PC-3 (cell line): ENCODE data around the gene COL8A2. TPM values are rescaled to one million over a fixed set of nuclear protein-coding genes. Genes with fewer than 3 reads are reported as not detected.

Source experiments
- ATAC-seq: fragments of 200-7000 bp; cut with Tn5 transposase; 2 replicates; pipeline ENCODE4 v1.9.1; 2020; ENCODE audit warnings: mild to moderate bottlenecking, moderate library complexity
- BruUV-seq: library from RNA; stranded (reverse); fragments of 400-500 nt; replicated peaks from 2 replicates; lab custom pipeline; 2021; lab: Mats Ljungman, UMichigan
- CTCF ChIA-PET: fragments of 300-600 bp; sonication (Branson Sonifier 250); formaldehyde crosslinking; loops from one replicate; lab custom pipeline; 2022; ENCODE audit warnings: antibody characterized with exemption; lab: Charles Lee
- POLR2A ChIA-PET: fragments of 300-600 bp; sonication (Branson Sonifier 250); formaldehyde crosslinking; loops from one replicate; lab custom pipeline; 2022; ENCODE audit warnings: antibody characterized with exemption; ENCODE audit not compliant: unreplicated experiment; lab: Charles Lee
- DNase-seq: peaks from one replicate; pipeline ENCODE4 v3.0.0-alpha.2; 2015
- H2AFZ ChIP-seq: fragments of 300-600 bp; sonication (generic); 2 replicates; pipeline ENCODE4 v1.6.0; 2016; ENCODE audit warnings: antibody characterized with exemption, low read length
- H3F3A ChIP-seq: fragments of 300-600 bp; sonication (generic); one replicate; pipeline ENCODE4 v1.6.0; 2017; ENCODE audit warnings: antibody characterized with exemption, low read length, control low read depth, mild to moderate bottlenecking; ENCODE audit not compliant: unreplicated experiment
- H3K27ac ChIP-seq: fragments of 300-600 bp; sonication (generic); 2 replicates; pipeline ENCODE4 v1.5.1; 2016; ENCODE audit warnings: mild to moderate bottlenecking, low read length
- H3K27me3 ChIP-seq: fragments of 300-600 bp; sonication (generic); 2 replicates; pipeline ENCODE4 v1.6.1; 2016; ENCODE audit warnings: low read length, mixed read lengths
- H3K36me3 ChIP-seq: fragments of 300-600 bp; sonication (generic); 2 replicates; pipeline ENCODE4 v1.6.1; 2016; ENCODE audit warnings: low read depth, mixed run types, low read length, mixed read lengths
- H3K4me1 ChIP-seq: fragments of 300-600 bp; sonication (generic); 2 replicates; pipeline ENCODE4 v1.5.1; 2016; ENCODE audit warnings: low read length; ENCODE audit not compliant: insufficient read depth
- H3K4me2 ChIP-seq: fragments of 300-600 bp; sonication (generic); 2 replicates; pipeline ENCODE4 v1.6.0; 2016; ENCODE audit warnings: low read length
- H3K4me3 ChIP-seq: fragments of 300-600 bp; sonication (generic); 2 replicates; pipeline ENCODE4 v1.5.1; 2016; ENCODE audit warnings: mild to moderate bottlenecking, low read length, mixed read lengths
- H3K79me2 ChIP-seq: fragments of 300-600 bp; sonication (generic); 2 replicates; pipeline ENCODE4 v1.6.1; 2017; ENCODE audit warnings: low read length, mixed read lengths
- H3K9ac ChIP-seq: fragments of 300-600 bp; sonication (generic); 2 replicates; pipeline ENCODE4 v1.6.0; 2016; ENCODE audit warnings: mild to moderate bottlenecking, low read length
- H3K9me2 ChIP-seq: fragments of 300-600 bp; sonication (generic); replicated peaks from 2 replicates; pipeline ENCODE4 v1.6.1; 2016; ENCODE audit warnings: mixed run types, low read length, mixed read lengths
- H3K9me3 ChIP-seq: fragments of 300-600 bp; sonication (generic); 2 replicates; pipeline ENCODE4 v1.6.1; 2016; ENCODE audit warnings: low read length, mixed read lengths
- H4K20me1 ChIP-seq: fragments of 300-600 bp; sonication (generic); 2 replicates; pipeline ENCODE4 v1.6.1; 2016; ENCODE audit warnings: low read length, mixed read lengths
- CTCF ChIP-seq: fragments of 300-600 bp; sonication (generic); conservative IDR thresholded peaks from 2 replicates; pipeline ENCODE4 v1.5.1; 2017; ENCODE audit warnings: antibody characterized with exemption, low read depth, mild to moderate bottlenecking, low read length
- EZH2 ChIP-seq: fragments of 300-600 bp; sonication (generic); IDR thresholded peaks from one replicate; pipeline ENCODE4 v1.6.1; 2017; ENCODE audit warnings: antibody characterized with exemption, mild to moderate bottlenecking, low read length; ENCODE audit not compliant: unreplicated experiment
- EZH2phosphoT487 ChIP-seq: fragments of 300-600 bp; sonication (generic); IDR thresholded peaks from 2 replicates; pipeline ENCODE4 v1.6.1; 2018; ENCODE audit warnings: mild to moderate bottlenecking, antibody characterized with exemption, low read length, borderline replicate concordance
- intact Hi-C: fragments of 100-400 bp; cut with micrococcal nuclease; formaldehyde crosslinking; loops from 2 replicates; pipeline ENCODE4 v1.9.0; 2023
- total RNA-seq: library from RNA; depleted of rRNA; stranded (reverse); fragments of >200 nt; gene quantifications from 2 replicates; pipeline ENCODE4 v1.2.3, GENCODE V29; 2014

Gene COL8A2
- total RNA-seq, 1 experiment from 2014 or later, result 0.26 TPM

- TF ChIP-seq EZH2phosphoT487 (no peak), EZH2 (no peak), CTCF (no peak)
- DNase-seq, result no peak
- peaks cover 9% of the 10 kb centered on the region; the same call in 1 of the 2 replicates for H3K27me3 ChIP-seq
- H3K79me2 ChIP-seq, result no peaks in the 10 kb centered on the region
- H3K9ac ChIP-seq, result no peak overlapping the region
- H4K20me1 ChIP-seq, result no peaks in the 10 kb centered on the region
- no peaks in the 10 kb centered on the region for H3F3A ChIP-seq
- no peak for ATAC-seq
- no peaks in the 10 kb centered on the region for H3K9me2 ChIP-seq
- no peaks in the 10 kb centered on the region for H3K4me1 ChIP-seq
- POLR2A ChIA-PET, result no interaction called here
- intact Hi-C loops, result no loop called here
- no peak overlapping the region for H3K4me3 ChIP-seq
- CTCF ChIA-PET, result no interaction called here
- no peaks in the 10 kb centered on the region for H3K36me3 ChIP-seq
- BruUV-seq, result no TSS peak
- H3K4me2 ChIP-seq, result no peak overlapping the region
- no peak overlapping the region for H3K27ac ChIP-seq
- H3K9me3 ChIP-seq, result no peaks in the 10 kb centered on the region
- H2AFZ ChIP-seq, result no peak overlapping the region
These were observed 1.1 kb upstream of the COL8A2 start for GRCh38 chr1:36126005-36126716.

DNA sequence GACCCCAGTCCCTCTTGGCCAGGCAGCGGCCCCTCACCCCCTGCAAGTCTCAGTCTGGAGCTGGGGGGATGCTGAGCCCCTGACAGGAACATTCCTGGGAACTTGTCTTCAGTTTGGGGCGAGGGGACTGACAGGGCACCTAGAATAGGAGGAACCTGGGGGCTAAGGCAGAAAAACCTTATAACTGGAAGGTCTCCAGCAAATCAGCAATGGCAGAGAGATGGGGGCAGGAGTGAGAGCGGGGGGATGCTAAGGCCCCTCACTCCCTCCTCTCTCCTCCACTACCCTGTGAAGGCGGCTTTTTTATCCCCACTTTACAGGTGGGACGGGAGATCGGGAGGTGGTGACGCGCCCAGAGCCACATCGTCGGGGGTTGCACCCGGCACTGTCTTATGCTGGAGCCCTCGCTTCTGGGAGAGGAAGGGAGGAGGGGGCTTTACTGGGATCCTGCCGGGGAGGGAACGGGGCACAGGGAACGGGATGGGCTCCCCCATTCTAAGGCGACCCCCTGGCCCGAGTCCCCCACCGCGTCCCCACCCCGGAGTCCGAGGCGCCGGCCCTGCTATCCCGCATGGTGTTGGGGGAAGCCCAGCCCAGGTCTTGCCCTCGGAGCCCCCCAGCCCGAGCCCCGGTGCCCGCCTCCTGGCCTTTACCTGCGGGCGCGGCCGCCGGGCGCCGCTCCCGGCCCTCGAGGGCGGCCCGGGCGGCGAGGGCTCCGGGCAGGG lies 456 bp downstream of the COL8A2 start:
- Histone ChIP-seq H3F3A (no peaks in the 10 kb centered on the region), H3K9me3 (no peaks in the 10 kb centered on the region), H2AFZ (no peak overlapping the region), H3K27me3 (peaks cover 9% of the 10 kb centered on the region; the same call in 1 of the 2 replicates), H3K9ac (no peak overlapping the region), H3K4me2 (no peak overlapping the region), H4K20me1 (no peaks in the 10 kb centered on the region), H3K27ac (no peak overlapping the region), H3K4me1 (no peaks in the 10 kb centered on the region), H3K9me2 (no peaks in the 10 kb centered on the region), H3K36me3 (no peaks in the 10 kb centered on the region), H3K79me2 (no peaks in the 10 kb centered on the region), H3K4me3 (no peak overlapping the region)
- ChIA-PET POLR2A (no interaction called here), CTCF (no interaction called here)
- TF ChIP-seq EZH2, result no peak
- no peak for TF ChIP-seq CTCF
- no peak for TF ChIP-seq EZH2phosphoT487
- BruUV-seq, result no TSS peak
- ATAC-seq (peak; percentile 21; the same call in 1 of the 2 replicates), DNase-seq (no peak)
- intact Hi-C loops, result no loop called here

- ChIA-PET CTCF (no interaction called here), POLR2A (no interaction called here)
- intact Hi-C loops, result no loop called here
- ATAC-seq (no peak), DNase-seq (no peak)
- Histone ChIP-seq H3K9me2 (no peaks in the 10 kb centered on the region), H3K27ac (no peak overlapping the region), H3K79me2 (no peaks in the 10 kb centered on the region), H4K20me1 (no peaks in the 10 kb centered on the region), H3K4me2 (no peak overlapping the region), H2AFZ (no peak overlapping the region), H3K4me1 (no peaks in the 10 kb centered on the region), H3K4me3 (no peak overlapping the region), H3K27me3 (peaks cover 9% of the 10 kb centered on the region; the same call in 1 of the 2 replicates), H3K9me3 (no peaks in the 10 kb centered on the region), H3K36me3 (no peaks in the 10 kb centered on the region), H3F3A (no peaks in the 10 kb centered on the region), H3K9ac (no peak overlapping the region)
- no TSS peak for BruUV-seq
- no peak for TF ChIP-seq CTCF
- TF ChIP-seq EZH2, result no peak
- no peak for TF ChIP-seq EZH2phosphoT487
These were observed 1.7 kb downstream of the COL8A2 start for GRCh38 chr1:36123356-36123755.
